A673 (cell line): ENCODE results near the gene HPRT1.

Source experiments
- EZH2 ChIP-seq: fragments of 200-600 bp; sonication (generic); IDR thresholded peaks from 2 replicates; pipeline ENCODE4 v1.6.1; 2017; ENCODE audit warnings: borderline replicate concordance, low read depth, mild to moderate bottlenecking, mixed read lengths, antibody characterized with exemption, low read length; ENCODE audit not compliant: poor library complexity, severe bottlenecking
- TF ChIP-seq, protein P1 (sequence below): fragments of 300-800, 200-600 bp; sonication (generic); conservative IDR thresholded peaks from 2 replicates; pipeline ENCODE4 v1.5.1; 2017; ENCODE audit warnings: low read depth, mild to moderate bottlenecking, antibody characterized with exemption, low read length, moderate library complexity, mixed read lengths

DNA sequence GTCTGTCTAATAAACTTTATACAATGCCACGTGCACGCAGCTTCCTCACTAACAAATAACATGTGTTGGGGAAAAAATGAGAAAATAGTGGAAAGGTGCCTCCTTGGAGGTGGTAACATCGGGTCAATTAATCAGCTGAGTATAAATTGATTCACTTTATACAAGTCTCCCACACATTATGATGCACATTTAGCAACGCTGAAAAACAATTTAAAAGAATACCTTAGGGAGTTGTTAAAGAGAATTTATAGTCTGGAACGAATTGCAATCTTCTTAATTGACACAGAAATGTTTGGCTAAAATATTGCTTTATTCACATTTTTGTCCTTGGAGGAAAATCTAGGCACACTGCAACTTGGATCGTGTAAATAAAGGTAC, 84.2 kb downstream of the HPRT1 start:
- TF ChIP-seq, protein P1, sequence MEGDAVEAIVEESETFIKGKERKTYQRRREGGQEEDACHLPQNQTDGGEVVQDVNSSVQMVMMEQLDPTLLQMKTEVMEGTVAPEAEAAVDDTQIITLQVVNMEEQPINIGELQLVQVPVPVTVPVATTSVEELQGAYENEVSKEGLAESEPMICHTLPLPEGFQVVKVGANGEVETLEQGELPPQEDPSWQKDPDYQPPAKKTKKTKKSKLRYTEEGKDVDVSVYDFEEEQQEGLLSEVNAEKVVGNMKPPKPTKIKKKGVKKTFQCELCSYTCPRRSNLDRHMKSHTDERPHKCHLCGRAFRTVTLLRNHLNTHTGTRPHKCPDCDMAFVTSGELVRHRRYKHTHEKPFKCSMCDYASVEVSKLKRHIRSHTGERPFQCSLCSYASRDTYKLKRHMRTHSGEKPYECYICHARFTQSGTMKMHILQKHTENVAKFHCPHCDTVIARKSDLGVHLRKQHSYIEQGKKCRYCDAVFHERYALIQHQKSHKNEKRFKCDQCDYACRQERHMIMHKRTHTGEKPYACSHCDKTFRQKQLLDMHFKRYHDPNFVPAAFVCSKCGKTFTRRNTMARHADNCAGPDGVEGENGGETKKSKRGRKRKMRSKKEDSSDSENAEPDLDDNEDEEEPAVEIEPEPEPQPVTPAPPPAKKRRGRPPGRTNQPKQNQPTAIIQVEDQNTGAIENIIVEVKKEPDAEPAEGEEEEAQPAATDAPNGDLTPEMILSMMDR: no peak
- TF ChIP-seq EZH2: no peak
